HG03432 (cell line): ENCODE results near the gene SH3GL3.

ENCODE experiments used
- ATAC-seq: cut with Tn5 transposase; IDR thresholded peaks from one replicate; pipeline ENCODE4 v1.9.1; 2021; ENCODE audit warnings: mild to moderate bottlenecking, moderate library complexity; ENCODE audit not compliant: unreplicated experiment

The SH3GL3 gene

GRCh38 chr15:83658430-83659416, 211.6 kb downstream of the SH3GL3 start:
- ATAC-seq = no peak

GRCh38 chr15:83659417-83659812, 212.3 kb downstream of the SH3GL3 start:
- ATAC-seq = no peak

- ATAC-seq = no peak
Measured at GRCh38 chr15:83665480-83665879, 218.3 kb downstream of the SH3GL3 start.
